Upper lobe of left lung (tissue), 4 donors: ENCODE measurements around the gene OR8B8.

Experiments
- CTCF ChIP-seq, 6 experiments: fragments of 450-650 bp in 4 of 6; fragments of 200-600 bp in 2 of 6; sonication (generic) in 2 of 6; IDR thresholded peaks; one replicate each; pipeline ENCODE4 v1.5.1; 2016 to 2019; ENCODE audit warnings: antibody characterized with exemption in 6 of 6
- EP300 ChIP-seq, 4 donors: sonication (generic); formaldehyde crosslinking; IDR thresholded peaks; one replicate each; pipeline ENCODE4 v1.5.1; 2017; ENCODE audit warnings: antibody characterized with exemption in 4 of 4, control low read depth in 2 of 4
- POLR2A ChIP-seq, 4 donors: fragments of 450-650 bp; IDR thresholded peaks; one replicate each; pipeline ENCODE4 v1.5.1; 2016 to 2017; ENCODE audit warnings: antibody characterized with exemption in 4 of 4, mild to moderate bottlenecking in 2 of 4
- POLR2AphosphoS5 ChIP-seq, 2 donors: sonication (generic); formaldehyde crosslinking; IDR thresholded peaks; one replicate each; pipeline ENCODE4 v1.5.1; 2017; ENCODE audit warnings: antibody characterized with exemption in 2 of 2

GRCh38 chr11:124483422-124483821, 37.9 kb upstream of the OR8B8 start:
- TF ChIP-seq POLR2AphosphoS5 (IDR thresholded peaks at IDR 0.05) (no peak), CTCF (IDR thresholded peaks at IDR 0.05) (no peak), EP300 (IDR thresholded peaks at IDR 0.05) (no peak), POLR2A (IDR thresholded peaks at IDR 0.05) (no peak)
